ENCODE results near the gene TRAF6. TPM values are rescaled to one million over a fixed set of nuclear protein-coding genes. Genes with fewer than 3 reads are reported as not detected.

TRAF6 gene
- total and polyA plus RNA-seq, 2 of the 13 experiments (the other 11 are each of a cell fraction or from before 2014, with no cell fraction given), result 3.3 to 5.9 TPM

DNA sequence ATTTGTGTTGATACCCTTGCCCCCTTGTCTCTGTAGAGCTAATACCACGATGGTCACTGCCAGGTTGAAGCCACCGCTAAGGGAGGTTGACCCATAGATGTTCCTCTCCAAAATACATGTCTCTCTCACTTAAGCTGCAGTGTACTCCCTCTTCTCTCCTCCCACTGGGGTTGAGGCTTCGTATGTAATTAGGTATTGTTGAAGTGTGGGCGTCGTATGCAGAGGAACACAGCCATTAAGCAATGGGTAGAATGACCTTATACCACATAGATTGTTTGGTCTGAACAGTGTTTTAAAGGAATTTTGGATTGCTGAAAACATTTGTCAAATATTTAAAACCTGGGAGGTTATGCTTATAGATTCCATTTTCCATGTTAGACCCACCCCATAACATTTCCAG lies 71.9 kb downstream of the TRAF6 start:
- POLR2A ChIA-PET, result no interaction called here
- Histone ChIP-seq H4K20me1 (ENCODE audit: insufficient read depth, low read length) (no peaks in the 10 kb centered on the region), H3K36me3 (replicated peaks in 1 of 2; ENCODE audit: control insufficient read depth in 1 of 2, insufficient read depth in 2 of 2, low read length in 2 of 2) (no peaks in the 10 kb centered on the region), H3K9ac (ENCODE audit: insufficient read depth, low read depth, low read length) (no peak overlapping the region), H3K4me2 (ENCODE audit: low read depth, low read length) (no peak overlapping the region), H3K4me1 (ENCODE audit: insufficient read depth, low read length) (peaks cover 7% of the 10 kb centered on the region), H3K9me3 (ENCODE audit: low read length) (no peaks in the 10 kb centered on the region), H3K79me2 (ENCODE audit: insufficient read depth, low read length) (no peaks in the 10 kb centered on the region), H2AFZ (ENCODE audit: low read length) (no peak overlapping the region), H3K27ac (ENCODE audit: extremely low read length, insufficient read depth, low read length) (no peak overlapping the region), H3K27me3 (ENCODE audit: control insufficient read depth in 1 of 2, insufficient read depth in 2 of 2, low read length in 2 of 2) (no peaks in the 10 kb centered on the region), H3K4me3 (replicated peaks in 1 of 3; ENCODE audit: insufficient read depth in 1 of 3, low read depth in 2 of 3, low read length in 3 of 3) (no peak overlapping the region)
- TF ChIP-seq STAG1 (CRISPR knock-in tag; IDR thresholded peaks at IDR 0.05) (no peak), MEIS2 (CRISPR knock-in tag; IDR thresholded peaks at IDR 0.05) (no peak), MIXL1 (CRISPR knock-in tag; IDR thresholded peaks at IDR 0.05) (no peak), RCOR2 (CRISPR knock-in tag; IDR thresholded peaks at IDR 0.05) (no peak), RNF2 (conservative IDR thresholded peaks at IDR 0.05; ENCODE audit: low read depth) (no peak), SRF (IDR thresholded peaks at IDR 0.05; ENCODE audit: low read depth, low read length) (no peak), NFYC (CRISPR knock-in tag; IDR thresholded peaks at IDR 0.05) (no peak), ZSCAN20 (CRISPR knock-in tag; IDR thresholded peaks at IDR 0.05; ENCODE audit: borderline replicate concordance) (no peak), ZNF777 (CRISPR knock-in tag; IDR thresholded peaks at IDR 0.05) (no peak)
- TF ChIP-seq, protein P1, sequence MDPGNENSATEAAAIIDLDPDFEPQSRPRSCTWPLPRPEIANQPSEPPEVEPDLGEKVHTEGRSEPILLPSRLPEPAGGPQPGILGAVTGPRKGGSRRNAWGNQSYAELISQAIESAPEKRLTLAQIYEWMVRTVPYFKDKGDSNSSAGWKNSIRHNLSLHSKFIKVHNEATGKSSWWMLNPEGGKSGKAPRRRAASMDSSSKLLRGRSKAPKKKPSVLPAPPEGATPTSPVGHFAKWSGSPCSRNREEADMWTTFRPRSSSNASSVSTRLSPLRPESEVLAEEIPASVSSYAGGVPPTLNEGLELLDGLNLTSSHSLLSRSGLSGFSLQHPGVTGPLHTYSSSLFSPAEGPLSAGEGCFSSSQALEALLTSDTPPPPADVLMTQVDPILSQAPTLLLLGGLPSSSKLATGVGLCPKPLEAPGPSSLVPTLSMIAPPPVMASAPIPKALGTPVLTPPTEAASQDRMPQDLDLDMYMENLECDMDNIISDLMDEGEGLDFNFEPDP (CRISPR knock-in tag; conservative IDR thresholded peaks at IDR 0.05), result no peak
- TF ChIP-seq, protein P2, sequence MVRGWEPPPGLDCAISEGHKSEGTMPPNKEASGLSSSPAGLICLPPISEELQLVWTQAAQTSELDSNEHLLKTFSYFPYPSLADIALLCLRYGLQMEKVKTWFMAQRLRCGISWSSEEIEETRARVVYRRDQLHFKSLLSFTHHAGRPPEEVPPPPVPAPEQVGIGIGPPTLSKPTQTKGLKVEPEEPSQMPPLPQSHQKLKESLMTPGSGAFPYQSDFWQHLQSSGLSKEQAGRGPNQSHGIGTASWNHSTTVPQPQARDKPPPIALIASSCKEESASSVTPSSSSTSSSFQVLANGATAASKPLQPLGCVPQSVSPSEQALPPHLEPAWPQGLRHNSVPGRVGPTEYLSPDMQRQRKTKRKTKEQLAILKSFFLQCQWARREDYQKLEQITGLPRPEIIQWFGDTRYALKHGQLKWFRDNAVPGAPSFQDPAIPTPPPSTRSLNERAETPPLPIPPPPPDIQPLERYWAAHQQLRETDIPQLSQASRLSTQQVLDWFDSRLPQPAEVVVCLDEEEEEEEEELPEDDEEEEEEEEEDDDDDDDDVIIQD (CRISPR knock-in tag; IDR thresholded peaks at IDR 0.05; ENCODE audit: low read depth), result no peak
- no TSS peak for BruUV-seq (replicated peaks)
- in situ Hi-C loops (cut with HindIII; ENCODE audit: extremely low pct_ligation_motif_present, low pct_unique_long_range_greater_than_20kb), result loop anchor here (10.0 kb wide), 1 partner anchor 57 kb away; no protein-coding TSS in a partner anchor
- CTCF ChIA-PET (ENCODE audit: low intra/inter-chr PET ratio, low total read pairs), result no interaction called here
- DNase-seq (ENCODE audit: low spot score), result no peak
- 54% methylated on average over 5 of the region's 5 CpGs for WGBS (ENCODE audit: low lambda C conversion rate)
- no peak for ATAC-seq
- intact Hi-C loops (cut with micrococcal nuclease; ENCODE audit: unreplicated experiment), result no loop called here
- no peak for FAIRE-seq

All from HepG2 (cell line).